Measurements from ENCODE around the gene ATF7.

DNA sequence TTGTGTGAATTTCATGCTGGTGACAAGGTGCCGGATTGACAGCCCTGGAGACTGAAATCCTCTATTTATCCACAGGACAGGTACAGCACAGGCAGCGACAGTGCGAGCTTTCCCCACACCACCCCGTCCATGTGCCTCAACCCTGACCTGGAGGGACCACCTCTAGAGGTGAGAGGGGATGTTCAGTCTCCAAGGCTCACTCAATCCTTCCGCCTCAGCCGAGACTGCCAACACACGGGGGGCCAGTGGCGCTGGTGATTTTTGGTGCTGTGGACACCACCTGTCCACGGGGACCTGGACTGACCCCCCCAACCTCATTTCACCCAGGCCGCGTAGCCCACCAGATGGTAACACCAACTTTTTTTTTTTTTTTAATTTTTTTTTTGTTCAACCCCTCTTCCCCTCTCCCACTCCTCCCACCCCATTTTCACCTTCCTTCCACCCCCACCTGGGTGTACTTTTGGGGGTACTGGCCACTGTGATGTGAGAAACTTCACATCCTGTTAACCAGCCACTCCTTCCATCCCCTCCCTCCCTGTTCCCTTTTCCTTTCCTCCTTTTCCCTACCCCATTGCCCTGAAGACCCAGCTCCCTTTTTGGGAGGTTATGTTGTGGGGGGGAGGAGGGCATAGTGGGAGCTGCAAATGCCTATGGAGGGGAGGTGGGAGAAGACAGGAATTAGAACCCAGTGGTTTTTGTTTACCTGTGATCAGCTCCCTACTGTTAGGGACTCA, 161.3 kb downstream of the ATF7 start:
- TF ChIP-seq, protein P1, sequence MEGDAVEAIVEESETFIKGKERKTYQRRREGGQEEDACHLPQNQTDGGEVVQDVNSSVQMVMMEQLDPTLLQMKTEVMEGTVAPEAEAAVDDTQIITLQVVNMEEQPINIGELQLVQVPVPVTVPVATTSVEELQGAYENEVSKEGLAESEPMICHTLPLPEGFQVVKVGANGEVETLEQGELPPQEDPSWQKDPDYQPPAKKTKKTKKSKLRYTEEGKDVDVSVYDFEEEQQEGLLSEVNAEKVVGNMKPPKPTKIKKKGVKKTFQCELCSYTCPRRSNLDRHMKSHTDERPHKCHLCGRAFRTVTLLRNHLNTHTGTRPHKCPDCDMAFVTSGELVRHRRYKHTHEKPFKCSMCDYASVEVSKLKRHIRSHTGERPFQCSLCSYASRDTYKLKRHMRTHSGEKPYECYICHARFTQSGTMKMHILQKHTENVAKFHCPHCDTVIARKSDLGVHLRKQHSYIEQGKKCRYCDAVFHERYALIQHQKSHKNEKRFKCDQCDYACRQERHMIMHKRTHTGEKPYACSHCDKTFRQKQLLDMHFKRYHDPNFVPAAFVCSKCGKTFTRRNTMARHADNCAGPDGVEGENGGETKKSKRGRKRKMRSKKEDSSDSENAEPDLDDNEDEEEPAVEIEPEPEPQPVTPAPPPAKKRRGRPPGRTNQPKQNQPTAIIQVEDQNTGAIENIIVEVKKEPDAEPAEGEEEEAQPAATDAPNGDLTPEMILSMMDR (IDR thresholded peaks at IDR 0.05) = no peak
- no peak for TF ChIP-seq EZH2 (IDR thresholded peaks at IDR 0.05)

Data from neural progenitor cell (in vitro differentiated cells).